ENCODE measurements around the gene CARNS1. TPM values are rescaled to one million over a fixed set of nuclear protein-coding genes. Genes with fewer than 3 reads are reported as not detected.

The CARNS1 gene
- total RNA-seq, 4 donors from 2014 or later: 0.27 to 4.4 (median 0.43) TPM

- Histone ChIP-seq H3K36me3 (no peaks in the 10 kb centered on the region), H3K27me3 (no peaks in the 10 kb centered on the region), H3K9me3 (no peaks in the 10 kb centered on the region), H3K4me3 (peak overlapping the region in 1 of 4 donors; percentile 93), H3K27ac (peak overlapping the region; percentile 94 to 99 (median 97)), H3K4me1 (peaks cover 8 to 50% (median 26%) of the 10 kb centered on the region in 4 donors)
- no peak for DNase-seq
- in situ Hi-C loops (cut with MboI; ENCODE audit: low pct_ligation_motif_present in 1 of 4, low pct_unique_long_range_greater_than_20kb in 1 of 4, low sequenced_read_pairs in 3 of 4) (no loop called here), intact Hi-C loops (cut with DNase I; ENCODE audit: low total_unique reads) (no loop called here)
- WGBS, 2 donors (ENCODE audit: low coverage in 1 of 2): 79% methylated on average over 22 of the region's 28 CpGs; no CpG with 5 or more reads in 1 of the 2 donors
- TF ChIP-seq POLR2AphosphoS5 (IDR thresholded peaks at IDR 0.05) (no peak), POLR2A (IDR thresholded peaks at IDR 0.05) (no peak), EP300 (IDR thresholded peaks at IDR 0.05; ENCODE audit: low read depth) (no peak)
These were observed 26.4 kb downstream of the CARNS1 start for GRCh38 chr11:67441731-67442351.

- H3K27ac ChIP-seq: peak overlapping the region; percentile 94 to 99 (median 97)
- 44% methylated on average over 34 of the region's 45 CpGs; no CpG with 5 or more reads in 1 of the 2 donors for WGBS, 2 donors (ENCODE audit: low coverage in 1 of 2)
- H3K4me3 ChIP-seq: peak overlapping the region; percentile 87 to 96 (median 92)
- no peaks in the 10 kb centered on the region for H3K9me3 ChIP-seq
- intact Hi-C loops (cut with DNase I; ENCODE audit: low total_unique reads) (no loop called here), in situ Hi-C loops (cut with MboI; ENCODE audit: low pct_ligation_motif_present in 1 of 4, low pct_unique_long_range_greater_than_20kb in 1 of 4, low sequenced_read_pairs in 3 of 4) (no loop called here)
- H3K4me1 ChIP-seq: peaks cover 8 to 50% (median 26%) of the 10 kb centered on the region in 4 donors
- no peaks in the 10 kb centered on the region for H3K36me3 ChIP-seq
- DNase-seq: no peak
- H3K27me3 ChIP-seq: no peaks in the 10 kb centered on the region
- no peak for TF ChIP-seq EP300 (IDR thresholded peaks at IDR 0.05; ENCODE audit: low read depth)
- TF ChIP-seq POLR2AphosphoS5 (IDR thresholded peaks at IDR 0.05): no peak
- TF ChIP-seq CTCF (IDR thresholded peaks at IDR 0.05): no peak
- no peak for TF ChIP-seq POLR2A (IDR thresholded peaks at IDR 0.05)
These were observed 27.3 kb downstream of the CARNS1 start for GRCh38 chr11:67442504-67443404.

- H3K4me1 ChIP-seq: peaks cover 8 to 37% (median 22%) of the 10 kb centered on the region in 4 donors
- WGBS, 2 donors (ENCODE audit: low coverage in 1 of 2): 82 to 90% methylated on average over 2 to 5 of the region's 5 CpGs
- no peaks in the 10 kb centered on the region for H3K27me3 ChIP-seq
- H3K4me3 ChIP-seq: no peak overlapping the region
- in situ Hi-C loops (cut with MboI; ENCODE audit: low pct_ligation_motif_present in 1 of 4, low pct_unique_long_range_greater_than_20kb in 1 of 4, low sequenced_read_pairs in 3 of 4) (no loop called here), intact Hi-C loops (cut with DNase I; ENCODE audit: low total_unique reads) (no loop called here)
- no peak for TF ChIP-seq POLR2A (IDR thresholded peaks at IDR 0.05)
- TF ChIP-seq CTCF (IDR thresholded peaks at IDR 0.05): no peak
- TF ChIP-seq POLR2AphosphoS5 (IDR thresholded peaks at IDR 0.05): no peak
- TF ChIP-seq EP300 (IDR thresholded peaks at IDR 0.05; ENCODE audit: low read depth): no peak
- H3K36me3 ChIP-seq: no peaks in the 10 kb centered on the region
- DNase-seq: no peak
- H3K9me3 ChIP-seq: no peaks in the 10 kb centered on the region
- H3K27ac ChIP-seq: no peak overlapping the region
These were observed 30.0 kb downstream of the CARNS1 start for GRCh38 chr11:67445515-67445914.

- Histone ChIP-seq H3K4me3 (no peak overlapping the region), H3K27me3 (no peaks in the 10 kb centered on the region), H3K9me3 (no peaks in the 10 kb centered on the region), H3K36me3 (no peaks in the 10 kb centered on the region), H3K27ac (no peak overlapping the region), H3K4me1 (peaks cover 0 to 16% (median 11%) of the 10 kb centered on the region in 4 donors)
- TF ChIP-seq CTCF (IDR thresholded peaks at IDR 0.05) (no peak), POLR2A (IDR thresholded peaks at IDR 0.05) (no peak), POLR2AphosphoS5 (IDR thresholded peaks at IDR 0.05) (no peak), EP300 (IDR thresholded peaks at IDR 0.05; ENCODE audit: low read depth) (no peak)
- no peak for DNase-seq
- intact Hi-C loops (cut with DNase I; ENCODE audit: low total_unique reads): no loop called here
- in situ Hi-C loops (cut with MboI; ENCODE audit: low pct_ligation_motif_present in 1 of 4, low pct_unique_long_range_greater_than_20kb in 1 of 4, low sequenced_read_pairs in 3 of 4): no loop called here
- WGBS, 2 donors (ENCODE audit: low coverage in 1 of 2): 82 to 89% methylated on average over 5 to 6 of the region's 7 CpGs
These were observed 32.7 kb downstream of the CARNS1 start for GRCh38 chr11:67448220-67448609.
